Kidney epithelial cell (primary cell): ENCODE data around the gene DOCK4. TPM values are rescaled to one million over a fixed set of nuclear protein-coding genes. Genes with fewer than 3 reads are reported as not detected.

ENCODE experiments used
- DNase-seq: peaks from one replicate; pipeline ENCODE4 v3.0.0-alpha.2; 2010; ENCODE audit warnings: low read depth
- H3K27me3 ChIP-seq: 2 replicates; pipeline ENCODE4 v1.6.0; 2011; ENCODE audit warnings: low read length; ENCODE audit not compliant: control insufficient read depth, insufficient read depth
- H3K36me3 ChIP-seq: 2 replicates; pipeline ENCODE4 v1.5.1; 2011; ENCODE audit warnings: low read length; ENCODE audit not compliant: control insufficient read depth, insufficient read depth
- H3K4me3 ChIP-seq: 2 replicates; pipeline ENCODE4 v1.5.1; 2011; ENCODE audit warnings: low read depth, mild to moderate bottlenecking, control low read depth, low read length
- total RNA-seq: library from RNA; depleted of rRNA; stranded (reverse); fragments of >200 nt; gene quantifications from 2 replicates; pipeline ENCODE4 v1.2.3, GENCODE V29; 2015
- TF ChIP-seq, protein P1 (sequence below): IDR thresholded peaks from 2 replicates; pipeline ENCODE4 v1.5.1; 2011; ENCODE audit warnings: mild to moderate bottlenecking, moderate library complexity, low read length, control low read depth, inconsistent platforms; ENCODE audit not compliant: insufficient read depth, poor library complexity, severe bottlenecking

The DOCK4 gene
- total RNA-seq, 1 donor from 2014 or later = 16.8 TPM

DNA sequence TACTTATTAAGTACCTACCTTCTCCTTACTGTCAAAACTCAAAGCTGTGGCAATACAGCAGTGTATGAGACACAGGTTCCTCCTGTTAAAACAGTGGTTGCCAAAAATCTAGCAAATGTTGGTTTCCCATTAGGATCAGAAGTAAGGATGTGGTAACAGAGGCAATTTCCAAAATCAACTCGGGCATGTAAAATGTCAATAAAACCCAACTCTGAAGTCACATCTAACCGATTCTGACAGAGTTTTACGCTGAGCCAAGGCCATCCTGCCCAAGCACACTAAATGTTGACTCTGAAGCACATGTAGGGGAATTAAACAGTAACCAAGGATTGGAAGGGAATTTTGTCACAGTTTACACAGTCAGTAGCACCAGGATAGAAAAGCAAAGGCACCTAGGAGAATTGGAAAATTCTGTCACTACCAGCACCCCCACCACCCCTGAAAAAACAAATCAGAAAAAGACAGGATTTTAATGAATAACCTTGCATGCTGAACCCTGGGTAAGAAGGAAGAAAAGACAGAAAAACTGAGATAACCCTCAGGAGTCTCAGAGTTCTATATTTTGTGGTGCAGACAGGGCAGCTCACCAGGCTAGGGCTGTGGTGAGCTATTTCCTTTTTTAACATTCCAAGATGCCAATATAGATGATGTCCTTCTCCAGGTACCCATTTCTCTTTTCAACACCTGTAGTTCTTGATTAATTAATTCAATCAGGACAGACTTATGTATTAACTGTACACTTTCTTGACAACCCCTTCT is 119.5 kb downstream of the DOCK4 start:
- H3K27me3 ChIP-seq = no peaks in the 10 kb centered on the region
- H3K36me3 ChIP-seq = no peaks in the 10 kb centered on the region
- TF ChIP-seq, protein P1, sequence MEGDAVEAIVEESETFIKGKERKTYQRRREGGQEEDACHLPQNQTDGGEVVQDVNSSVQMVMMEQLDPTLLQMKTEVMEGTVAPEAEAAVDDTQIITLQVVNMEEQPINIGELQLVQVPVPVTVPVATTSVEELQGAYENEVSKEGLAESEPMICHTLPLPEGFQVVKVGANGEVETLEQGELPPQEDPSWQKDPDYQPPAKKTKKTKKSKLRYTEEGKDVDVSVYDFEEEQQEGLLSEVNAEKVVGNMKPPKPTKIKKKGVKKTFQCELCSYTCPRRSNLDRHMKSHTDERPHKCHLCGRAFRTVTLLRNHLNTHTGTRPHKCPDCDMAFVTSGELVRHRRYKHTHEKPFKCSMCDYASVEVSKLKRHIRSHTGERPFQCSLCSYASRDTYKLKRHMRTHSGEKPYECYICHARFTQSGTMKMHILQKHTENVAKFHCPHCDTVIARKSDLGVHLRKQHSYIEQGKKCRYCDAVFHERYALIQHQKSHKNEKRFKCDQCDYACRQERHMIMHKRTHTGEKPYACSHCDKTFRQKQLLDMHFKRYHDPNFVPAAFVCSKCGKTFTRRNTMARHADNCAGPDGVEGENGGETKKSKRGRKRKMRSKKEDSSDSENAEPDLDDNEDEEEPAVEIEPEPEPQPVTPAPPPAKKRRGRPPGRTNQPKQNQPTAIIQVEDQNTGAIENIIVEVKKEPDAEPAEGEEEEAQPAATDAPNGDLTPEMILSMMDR = no peak
- H3K4me3 ChIP-seq = no peak overlapping the region
- DNase-seq = no peak

DNA sequence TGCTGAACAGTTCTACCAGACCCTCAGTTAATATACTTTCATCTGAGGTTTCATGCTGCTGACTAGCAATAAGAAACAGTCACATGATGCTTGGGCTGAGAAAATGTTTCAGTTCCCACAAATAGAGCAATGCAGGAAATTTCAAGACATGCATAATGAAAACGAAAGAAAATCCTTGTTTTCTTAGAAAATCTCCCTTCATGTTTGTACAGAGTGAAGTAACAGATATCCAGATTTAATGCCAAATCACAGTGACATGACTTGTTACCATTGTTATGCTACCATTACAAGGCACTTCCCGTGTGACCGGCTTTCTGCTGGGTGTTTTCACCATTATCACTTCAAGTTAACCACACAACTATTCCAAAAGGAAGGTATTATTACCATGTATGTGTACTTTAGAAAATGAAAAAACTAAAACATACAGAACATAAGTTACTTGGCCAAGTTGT is 121.7 kb downstream of the DOCK4 start:
- DNase-seq = no peak
- no peak overlapping the region for H3K4me3 ChIP-seq
- no peaks in the 10 kb centered on the region for H3K27me3 ChIP-seq
- H3K36me3 ChIP-seq = no peaks in the 10 kb centered on the region
- TF ChIP-seq, protein P1 = no peak

DNA sequence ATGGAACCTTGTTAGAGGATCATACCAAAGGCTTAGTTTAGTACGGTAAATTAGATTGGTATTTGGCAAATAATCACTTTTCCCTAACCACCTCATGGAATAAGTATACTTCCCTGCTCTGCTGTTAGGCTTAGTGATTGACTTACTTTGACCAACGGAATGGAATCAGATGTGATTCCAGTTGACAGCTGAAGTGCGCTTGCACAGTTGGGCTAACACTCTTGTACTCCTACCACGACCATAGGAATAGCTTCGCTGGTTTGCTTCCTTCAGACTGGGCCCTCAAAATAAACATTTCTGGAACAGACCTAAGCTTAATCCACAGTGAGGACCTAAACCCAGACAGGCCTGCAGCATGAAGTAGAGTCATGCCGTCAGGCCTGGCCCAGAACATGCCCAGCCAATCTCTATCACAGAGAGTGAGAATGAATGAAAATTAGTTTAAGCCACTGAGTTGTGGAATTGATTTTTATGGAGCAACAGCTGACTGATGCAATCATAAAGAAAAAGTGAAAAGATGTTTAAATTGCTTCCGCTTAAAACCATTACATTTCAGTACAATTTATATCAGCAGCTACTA is 122.3 kb downstream of the DOCK4 start:
- Histone ChIP-seq H3K36me3 (no peaks in the 10 kb centered on the region), H3K4me3 (no peak overlapping the region), H3K27me3 (no peaks in the 10 kb centered on the region)
- DNase-seq = no peak
- TF ChIP-seq, protein P1 = no peak

DNA sequence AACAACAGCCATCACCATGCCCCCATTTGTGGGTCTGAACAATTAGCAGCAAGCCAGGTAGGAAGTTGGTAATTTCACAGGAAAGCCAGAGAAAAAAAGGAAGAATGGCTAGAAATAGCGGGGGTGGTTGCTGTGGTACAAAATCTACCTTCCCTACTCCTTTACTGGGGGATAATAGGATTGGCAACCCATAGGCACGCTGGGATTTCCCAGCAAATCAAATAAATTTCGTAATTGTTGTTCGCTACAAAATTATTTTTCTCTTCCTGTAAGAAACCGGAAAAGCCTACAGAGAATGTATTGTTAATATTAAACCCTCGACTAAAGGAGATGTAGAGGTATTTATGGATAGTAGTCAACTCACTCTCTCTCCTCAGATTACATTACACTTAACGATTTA is 123.9 kb downstream of the DOCK4 start:
- no peak overlapping the region for H3K4me3 ChIP-seq

DNA sequence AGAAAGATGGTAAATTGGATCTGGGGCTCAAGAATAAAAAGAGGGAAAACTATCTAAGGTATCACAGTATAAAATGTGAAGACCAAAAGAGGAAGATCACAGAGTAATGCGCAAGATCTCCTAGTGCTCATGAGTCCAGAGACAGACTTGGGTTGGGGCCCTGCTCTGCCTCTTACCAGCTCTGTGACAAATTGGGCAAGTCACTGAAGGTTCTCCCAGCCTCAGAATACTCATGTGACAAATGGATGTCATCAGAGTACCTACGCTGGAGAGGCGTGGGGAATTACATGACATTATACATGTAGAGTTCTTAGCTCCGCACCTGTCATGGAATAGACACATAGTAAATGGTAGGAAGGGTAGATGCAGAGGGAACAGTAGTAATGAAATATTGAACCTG is 124.4 kb downstream of the DOCK4 start:
- DNase-seq = no peak
- Histone ChIP-seq H3K4me3 (no peak overlapping the region), H3K27me3 (no peaks in the 10 kb centered on the region), H3K36me3 (no peaks in the 10 kb centered on the region)
- TF ChIP-seq, protein P1 = no peak

More for the DNA sequence above, 123.9 kb downstream of the DOCK4 start:
- TF ChIP-seq, protein P1 = no peak
- Histone ChIP-seq H3K27me3 (no peaks in the 10 kb centered on the region), H3K36me3 (no peaks in the 10 kb centered on the region)
- DNase-seq = no peak

DNA sequence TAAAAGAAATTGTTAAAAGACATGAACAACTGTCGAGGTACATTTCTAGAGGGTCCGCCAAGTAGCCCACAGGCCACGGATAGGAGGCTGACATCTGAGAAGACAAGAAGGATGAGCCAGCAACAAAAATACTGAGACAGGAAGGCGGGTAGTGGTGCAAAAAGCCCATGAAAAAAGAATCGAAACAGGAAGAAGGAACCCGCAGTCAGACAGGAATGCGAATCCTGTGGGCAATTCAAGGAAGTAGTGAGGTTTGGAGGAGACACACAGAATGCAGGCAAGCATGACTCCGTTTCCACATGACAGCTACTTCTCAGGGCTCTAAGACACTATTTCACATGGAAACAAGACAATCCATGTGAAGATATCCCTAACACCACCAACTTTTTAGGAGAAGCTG is 125.2 kb downstream of the DOCK4 start:
- peak; percentile 48 for DNase-seq
- TF ChIP-seq, protein P1 = no peak
- no peaks in the 10 kb centered on the region for H3K36me3 ChIP-seq
- H3K27me3 ChIP-seq = no peaks in the 10 kb centered on the region
- peak overlapping the region; percentile 6 for H3K4me3 ChIP-seq
